ENCODE measurements around the gene DSCAML1.

DNA sequence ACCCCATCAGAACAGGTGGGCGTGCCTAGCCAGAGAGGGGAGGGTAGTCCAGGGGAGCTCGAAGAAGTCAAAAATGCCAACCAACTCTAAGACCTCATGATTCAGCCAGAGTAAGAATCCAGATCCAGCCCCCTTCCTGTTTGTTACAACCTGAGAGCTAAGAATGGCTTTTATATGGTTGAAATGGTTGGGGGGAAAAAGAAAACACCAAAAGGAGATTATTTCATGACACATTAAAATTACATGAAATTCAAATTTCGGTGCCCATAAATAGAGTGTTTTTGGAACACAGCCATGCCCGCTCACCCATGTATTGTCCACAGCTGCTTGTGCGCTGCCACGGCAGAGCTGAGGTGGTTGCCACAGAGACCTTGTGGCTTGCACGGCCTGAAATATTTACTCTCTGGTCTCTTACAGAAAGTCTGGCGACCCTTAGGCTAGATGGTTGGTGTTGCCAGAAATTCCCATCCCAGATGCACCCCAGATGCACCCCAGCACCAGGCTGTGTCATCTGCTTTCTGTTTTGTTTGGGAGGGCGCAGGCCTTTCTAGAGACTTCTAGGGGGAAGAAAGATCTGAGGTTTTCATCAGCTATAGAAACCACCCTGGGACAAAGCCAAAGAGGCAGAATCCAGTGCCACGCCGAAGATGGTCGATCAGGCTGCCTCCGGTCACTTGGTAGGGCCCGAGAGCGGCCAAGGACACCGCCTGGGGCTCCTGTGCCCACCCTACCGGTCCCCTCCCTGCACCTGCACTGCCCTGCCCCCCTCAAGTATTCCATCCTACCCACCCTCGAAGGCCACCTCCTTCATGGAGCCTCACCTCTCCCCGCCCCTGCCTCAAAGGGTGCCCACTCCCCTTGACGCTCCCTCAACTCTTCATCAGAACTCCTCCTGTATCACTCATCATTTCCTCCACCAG, 80.2 kb downstream of the DSCAML1 start:
- TF ChIP-seq EZH2 (IDR thresholded peaks at IDR 0.05; ENCODE audit: low read length, unreplicated experiment): no peak
- TF ChIP-seq, protein P1, sequence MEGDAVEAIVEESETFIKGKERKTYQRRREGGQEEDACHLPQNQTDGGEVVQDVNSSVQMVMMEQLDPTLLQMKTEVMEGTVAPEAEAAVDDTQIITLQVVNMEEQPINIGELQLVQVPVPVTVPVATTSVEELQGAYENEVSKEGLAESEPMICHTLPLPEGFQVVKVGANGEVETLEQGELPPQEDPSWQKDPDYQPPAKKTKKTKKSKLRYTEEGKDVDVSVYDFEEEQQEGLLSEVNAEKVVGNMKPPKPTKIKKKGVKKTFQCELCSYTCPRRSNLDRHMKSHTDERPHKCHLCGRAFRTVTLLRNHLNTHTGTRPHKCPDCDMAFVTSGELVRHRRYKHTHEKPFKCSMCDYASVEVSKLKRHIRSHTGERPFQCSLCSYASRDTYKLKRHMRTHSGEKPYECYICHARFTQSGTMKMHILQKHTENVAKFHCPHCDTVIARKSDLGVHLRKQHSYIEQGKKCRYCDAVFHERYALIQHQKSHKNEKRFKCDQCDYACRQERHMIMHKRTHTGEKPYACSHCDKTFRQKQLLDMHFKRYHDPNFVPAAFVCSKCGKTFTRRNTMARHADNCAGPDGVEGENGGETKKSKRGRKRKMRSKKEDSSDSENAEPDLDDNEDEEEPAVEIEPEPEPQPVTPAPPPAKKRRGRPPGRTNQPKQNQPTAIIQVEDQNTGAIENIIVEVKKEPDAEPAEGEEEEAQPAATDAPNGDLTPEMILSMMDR (conservative IDR thresholded peaks at IDR 0.05; ENCODE audit: low read depth, low read length): no peak
- TF ChIP-seq EZH2phosphoT487 (IDR thresholded peaks at IDR 0.05; ENCODE audit: borderline replicate concordance, low read length): no peak
